Loucy (cell line): Measurements from ENCODE around the gene STAT5B.

Source experiments
- EZH2phosphoT487 ChIP-seq: fragments of 200-600 bp; IDR thresholded peaks from 2 replicates; pipeline ENCODE4 v1.6.1; 2018; ENCODE audit warnings: antibody characterized with exemption, mild to moderate bottlenecking, moderate library complexity, borderline replicate concordance
- TF ChIP-seq, protein P1 (sequence below): fragments of 200-600 bp; sonication (generic); conservative IDR thresholded peaks from 2 replicates; pipeline ENCODE4 v1.5.1; 2014; ENCODE audit warnings: mild to moderate bottlenecking, antibody characterized with exemption, low read length

DNA sequence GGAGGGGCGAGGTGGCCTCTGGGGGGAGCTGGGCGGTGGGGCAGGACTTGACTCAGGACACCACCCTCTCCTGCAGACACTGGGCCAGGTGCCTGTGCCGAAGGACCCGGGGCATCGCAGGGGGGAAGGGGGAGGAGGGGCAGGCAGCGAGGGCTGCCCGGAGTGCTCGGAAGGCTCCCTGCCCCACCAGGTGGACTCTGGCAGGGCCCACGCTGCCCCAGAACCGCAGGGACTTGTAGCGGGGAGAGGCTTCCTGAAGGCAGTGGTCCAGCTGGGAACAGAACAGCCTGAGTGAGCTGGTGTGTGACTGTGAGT is 86.6 kb downstream of the STAT5B start:
- TF ChIP-seq, protein P1, sequence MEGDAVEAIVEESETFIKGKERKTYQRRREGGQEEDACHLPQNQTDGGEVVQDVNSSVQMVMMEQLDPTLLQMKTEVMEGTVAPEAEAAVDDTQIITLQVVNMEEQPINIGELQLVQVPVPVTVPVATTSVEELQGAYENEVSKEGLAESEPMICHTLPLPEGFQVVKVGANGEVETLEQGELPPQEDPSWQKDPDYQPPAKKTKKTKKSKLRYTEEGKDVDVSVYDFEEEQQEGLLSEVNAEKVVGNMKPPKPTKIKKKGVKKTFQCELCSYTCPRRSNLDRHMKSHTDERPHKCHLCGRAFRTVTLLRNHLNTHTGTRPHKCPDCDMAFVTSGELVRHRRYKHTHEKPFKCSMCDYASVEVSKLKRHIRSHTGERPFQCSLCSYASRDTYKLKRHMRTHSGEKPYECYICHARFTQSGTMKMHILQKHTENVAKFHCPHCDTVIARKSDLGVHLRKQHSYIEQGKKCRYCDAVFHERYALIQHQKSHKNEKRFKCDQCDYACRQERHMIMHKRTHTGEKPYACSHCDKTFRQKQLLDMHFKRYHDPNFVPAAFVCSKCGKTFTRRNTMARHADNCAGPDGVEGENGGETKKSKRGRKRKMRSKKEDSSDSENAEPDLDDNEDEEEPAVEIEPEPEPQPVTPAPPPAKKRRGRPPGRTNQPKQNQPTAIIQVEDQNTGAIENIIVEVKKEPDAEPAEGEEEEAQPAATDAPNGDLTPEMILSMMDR, result no peak
- TF ChIP-seq EZH2phosphoT487, result no peak
